Measurements from ENCODE around the gene NDUFA5.

DNA sequence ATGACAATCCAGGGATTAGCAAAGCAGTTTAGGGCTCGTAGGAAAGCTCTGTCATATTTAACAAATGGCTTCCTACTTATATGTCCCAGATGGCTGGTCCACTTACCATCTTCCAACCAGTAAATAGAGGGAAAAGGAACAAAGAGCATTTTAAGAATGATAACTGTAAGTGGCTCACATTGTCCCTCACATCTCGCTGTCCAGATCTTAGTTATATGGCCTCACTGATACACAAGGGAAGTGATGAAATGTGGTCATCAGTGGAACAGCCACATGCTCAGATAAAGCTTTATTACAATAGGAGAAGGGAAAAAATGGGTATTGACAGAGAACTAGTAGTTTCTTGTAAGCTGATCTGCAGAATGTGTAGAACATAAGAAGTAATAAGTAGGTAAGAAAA lies 59.0 kb downstream of the NDUFA5 start:
- no peak for TF ChIP-seq CTCF (IDR thresholded peaks at IDR 0.05 in 8 of 11, conservative IDR thresholded peaks at IDR 0.05 in 3 of 11)
- no peak for TF ChIP-seq POLR2A (IDR thresholded peaks at IDR 0.05)
- TF ChIP-seq POLR2AphosphoS5 (IDR thresholded peaks at IDR 0.05), result no peak
